ENCODE data around the gene GMDS. TPM values are rescaled to one million over a fixed set of nuclear protein-coding genes. Genes with fewer than 3 reads are reported as not detected.

GMDS gene
- total RNA-seq, 1 experiment from 2014 or later = 27.6 TPM

DNA sequence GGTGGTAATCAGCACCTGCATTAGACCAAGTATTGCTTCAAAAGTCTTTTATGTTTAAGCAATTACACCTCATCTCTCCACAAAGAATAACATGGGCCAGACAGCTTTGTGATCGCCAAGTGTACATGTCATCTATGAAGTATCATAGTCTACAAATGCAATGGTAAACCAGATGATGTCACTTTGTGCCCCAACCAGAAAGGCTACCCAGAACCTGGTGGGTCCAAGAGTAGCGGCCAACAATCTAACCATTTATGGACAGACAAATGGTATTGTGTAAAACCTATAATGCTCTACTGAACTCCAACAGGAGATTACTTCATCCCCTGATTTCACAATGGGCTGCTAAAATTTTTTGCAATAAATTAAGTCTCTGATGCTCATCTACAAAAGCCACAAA, 295.9 kb downstream of the GMDS start:
- H3K27me3 Mint-ChIP-seq (ENCODE audit: low read depth) = no peaks in the 10 kb centered on the region
- Histone ChIP-seq H4K5ac (ENCODE audit: insufficient read length, low read depth, low read length) (no peak overlapping the region), H2AFZ (ENCODE audit: low read length) (no peak overlapping the region), H4K8ac (replicated peaks; ENCODE audit: insufficient read length, low read depth, low read length) (no peak overlapping the region), H4K20me1 (ENCODE audit: control insufficient read depth, insufficient read depth, insufficient read length) (no peaks in the 10 kb centered on the region), H2BK20ac (ENCODE audit: low read depth, low read length, poor library complexity, severe bottlenecking) (no peak overlapping the region), H3T11ph (ENCODE audit: low read length) (no peak overlapping the region), H2BK12ac (ENCODE audit: insufficient read length, low read depth, low read length) (no peak overlapping the region), H4K91ac (ENCODE audit: insufficient read length, low read depth, low read length) (no peak overlapping the region), H3K18ac (ENCODE audit: insufficient read length, low read depth, low read length) (no peak overlapping the region), H2BK120ac (ENCODE audit: low read depth, low read length, poor library complexity, severe bottlenecking) (no peak overlapping the region), H3K79me1 (ENCODE audit: insufficient read depth, low read depth, low read length, poor library complexity, severe bottlenecking) (no peaks in the 10 kb centered on the region), H3K23ac (ENCODE audit: insufficient read length, low read depth, low read length) (no peak overlapping the region), H3K4ac (ENCODE audit: low read depth, low read length) (no peak overlapping the region), H3K4me1 (ENCODE audit: insufficient read depth, low read length) (no peaks in the 10 kb centered on the region), H3K27ac (ENCODE audit: insufficient read length, low read depth, low read length) (no peak overlapping the region), H3K56ac (ENCODE audit: insufficient read length, low read depth, low read length) (no peak overlapping the region), H2BK5ac (ENCODE audit: insufficient read length, low read length) (no peak overlapping the region), H3K4me2 (ENCODE audit: insufficient read depth, insufficient read length, low read length) (no peak overlapping the region), H3K23me2 (ENCODE audit: insufficient read length, low read depth, low read length, poor library complexity, severe bottlenecking) (no peaks in the 10 kb centered on the region), H3K14ac (ENCODE audit: insufficient read depth, low read length) (no peak overlapping the region), H3K27me3 (ENCODE audit: insufficient read depth, low read length) (no peaks in the 10 kb centered on the region), H2BK15ac (ENCODE audit: low read depth, low read length) (no peak overlapping the region), H2AK5ac (ENCODE audit: insufficient read length, low read length) (no peak overlapping the region), H3K79me2 (ENCODE audit: insufficient read depth, low read length) (no peaks in the 10 kb centered on the region), H3K9ac (ENCODE audit: extremely low read depth, insufficient read length, low read length) (no peak overlapping the region), H3K9me3 (ENCODE audit: control insufficient read depth, low read depth, low read length) (no peaks in the 10 kb centered on the region)
- H3K4me1 Mint-ChIP-seq = peaks cover 4 to 6% of the 10 kb centered on the region in 2 experiments
- no peak overlapping the region for H3K4me3 Mint-ChIP-seq
- no peak for DNase-seq
- no peaks in the 10 kb centered on the region; a peak in 1 of 7 replicates for H3K36me3 Mint-ChIP-seq (ENCODE audit: insufficient read depth in 1 of 3, low read depth in 3 of 3)
- WGBS (ENCODE audit: extremely low coverage, insufficient read length, low lambda C conversion rate) = no CpG with 5 or more reads among the region's 2 CpGs
- no peaks in the 10 kb centered on the region for H3K9me3 Mint-ChIP-seq
- TF ChIP-seq, protein P1, sequence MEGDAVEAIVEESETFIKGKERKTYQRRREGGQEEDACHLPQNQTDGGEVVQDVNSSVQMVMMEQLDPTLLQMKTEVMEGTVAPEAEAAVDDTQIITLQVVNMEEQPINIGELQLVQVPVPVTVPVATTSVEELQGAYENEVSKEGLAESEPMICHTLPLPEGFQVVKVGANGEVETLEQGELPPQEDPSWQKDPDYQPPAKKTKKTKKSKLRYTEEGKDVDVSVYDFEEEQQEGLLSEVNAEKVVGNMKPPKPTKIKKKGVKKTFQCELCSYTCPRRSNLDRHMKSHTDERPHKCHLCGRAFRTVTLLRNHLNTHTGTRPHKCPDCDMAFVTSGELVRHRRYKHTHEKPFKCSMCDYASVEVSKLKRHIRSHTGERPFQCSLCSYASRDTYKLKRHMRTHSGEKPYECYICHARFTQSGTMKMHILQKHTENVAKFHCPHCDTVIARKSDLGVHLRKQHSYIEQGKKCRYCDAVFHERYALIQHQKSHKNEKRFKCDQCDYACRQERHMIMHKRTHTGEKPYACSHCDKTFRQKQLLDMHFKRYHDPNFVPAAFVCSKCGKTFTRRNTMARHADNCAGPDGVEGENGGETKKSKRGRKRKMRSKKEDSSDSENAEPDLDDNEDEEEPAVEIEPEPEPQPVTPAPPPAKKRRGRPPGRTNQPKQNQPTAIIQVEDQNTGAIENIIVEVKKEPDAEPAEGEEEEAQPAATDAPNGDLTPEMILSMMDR (conservative IDR thresholded peaks at IDR 0.05) = no peak
- H3K27ac Mint-ChIP-seq = no peak overlapping the region
